Body of pancreas (tissue), 4 donors: ENCODE results near the gene CNTNAP2. TPM values are rescaled to one million over a fixed set of nuclear protein-coding genes. Genes with fewer than 3 reads are reported as not detected.

Experiments used
- ATAC-seq: fragments of 150-250 bp; one replicate; pipeline ENCODE4 v1.9.1; 2016
- DNase-seq, 4 donors: peaks; one replicate each; pipeline ENCODE4 v3.0.0-alpha.2; 2019
- H3K27ac ChIP-seq, 4 donors: fragments of 200-600 bp; sonication (generic); 1 replicate in 3 of 4; 2 replicates in 1 of 4; pipeline versions ENCODE4 v1.5.1 to v1.6.1; 2016 to 2019; ENCODE audit warnings: mild to moderate bottlenecking in 1 of 4, mixed read lengths in 1 of 4, moderate library complexity in 1 of 4
- H3K27me3 ChIP-seq, 2 donors: fragments of 200-600 bp; sonication (generic); one replicate each; pipeline ENCODE4 v1.6.0; 2016; ENCODE audit warnings: mild to moderate bottlenecking in 1 of 2
- H3K36me3 ChIP-seq, 2 donors: fragments of 200-600 bp; sonication (generic); replicated peaks in 1 of 2; 2 replicates each; pipeline ENCODE4 v1.5.1; 2016; ENCODE audit warnings: low read depth in 2 of 2; ENCODE audit not compliant: insufficient read depth in 1 of 2
- H3K4me1 ChIP-seq: fragments of 200-600 bp; sonication (generic); one replicate; pipeline ENCODE4 v1.6.0; 2016
- H3K4me3 ChIP-seq, 2 donors: fragments of 200-600 bp; sonication (generic); 1 replicate in 1 of 2; 2 replicates in 1 of 2; pipeline ENCODE4 v1.5.1; 2016 to 2019
- H3K9me3 ChIP-seq, 3 donors: fragments of 200-600 bp; sonication (generic); 1 replicate in 2 of 3; 2 replicates in 1 of 3; pipeline ENCODE4 v1.5.1; 2016
- CTCF ChIP-seq, 7 experiments: fragments of 450-650 bp in 4 of 7; fragments of 200-600 bp in 3 of 7; sonication (generic) in 3 of 7; IDR thresholded peaks; one replicate each; pipeline ENCODE4 v1.5.1; 2016 to 2019; ENCODE audit warnings: antibody characterized with exemption in 7 of 7
- POLR2A ChIP-seq, 3 donors: fragments of 450-650 bp; IDR thresholded peaks; one replicate each; pipeline ENCODE4 v1.6.1; 2016; ENCODE audit warnings: antibody characterized with exemption in 3 of 3, mild to moderate bottlenecking in 2 of 3
- WGBS, 2 donors: methylation state at CpG; one replicate each; pipeline ENCODE4 v1.1.5; 2017; 5-methylcytosine and 5-hydroxymethylcytosine counted together
- intact Hi-C: fragments of 100-400 bp; cut with DNase I; formaldehyde crosslinking; loops from one replicate; pipeline ENCODE4 v1.15.1; 2023
- total RNA-seq, 2 donors: library from RNA; depleted of rRNA; stranded (reverse); fragments of >200 nt; gene quantifications; one replicate each; pipeline ENCODE4 v1.1.0, GENCODE V29; 2016

Gene CNTNAP2
- total RNA-seq, 2 donors from 2014 or later: 1.0 TPM; not detected in 1

GRCh38 chr7:147048864-147049263, 932.3 kb downstream of the CNTNAP2 start:
- WGBS, 2 donors: 44 to 45% methylated on average over 5 of the region's 5 CpGs
- intact Hi-C loops: no loop called here
- TF ChIP-seq POLR2A (IDR thresholded peaks at IDR 0.05) (no peak), CTCF (IDR thresholded peaks at IDR 0.05) (no peak)
- no peak overlapping the region for H3K4me3 ChIP-seq
- no peak overlapping the region for H3K27ac ChIP-seq
- no peaks in the 10 kb centered on the region for H3K36me3 ChIP-seq
- H3K27me3 ChIP-seq: no peaks in the 10 kb centered on the region
- H3K9me3 ChIP-seq: no peaks in the 10 kb centered on the region
- DNase-seq (peak in 3 of 4 donors; percentile 22 to 55 (median 51)), ATAC-seq (peak; percentile 42)
- H3K4me1 ChIP-seq: no peaks in the 10 kb centered on the region

- no peak overlapping the region for H3K27ac ChIP-seq
- H3K4me1 ChIP-seq: no peaks in the 10 kb centered on the region
- H3K36me3 ChIP-seq: no peaks in the 10 kb centered on the region
- DNase-seq: no peak
- intact Hi-C loops: no loop called here
- H3K9me3 ChIP-seq: no peaks in the 10 kb centered on the region
- TF ChIP-seq POLR2A (IDR thresholded peaks at IDR 0.05) (no peak), CTCF (IDR thresholded peaks at IDR 0.05) (no peak)
- no peak overlapping the region for H3K4me3 ChIP-seq
- no peaks in the 10 kb centered on the region for H3K27me3 ChIP-seq
- ATAC-seq: no peak
Observed at GRCh38 chr7:147052818-147053217, 936.2 kb downstream of the CNTNAP2 start.

- intact Hi-C loops: no loop called here
- Histone ChIP-seq H3K9me3 (no peaks in the 10 kb centered on the region), H3K36me3 (no peaks in the 10 kb centered on the region), H3K27ac (no peak overlapping the region), H3K27me3 (no peaks in the 10 kb centered on the region), H3K4me3 (no peak overlapping the region), H3K4me1 (no peaks in the 10 kb centered on the region)
- ATAC-seq (no peak), DNase-seq (no peak)
- 86 to 88% methylated on average over 5 of the region's 5 CpGs for WGBS, 2 donors
- TF ChIP-seq CTCF (IDR thresholded peaks at IDR 0.05) (no peak), POLR2A (IDR thresholded peaks at IDR 0.05) (no peak)
Observed at GRCh38 chr7:147053746-147054145, 937.1 kb downstream of the CNTNAP2 start.

- intact Hi-C loops: no loop called here
- no peaks in the 10 kb centered on the region for H3K9me3 ChIP-seq
- H3K4me1 ChIP-seq: no peaks in the 10 kb centered on the region
- H3K4me3 ChIP-seq: no peak overlapping the region
- WGBS, 2 donors: 89% methylated on average over 3 of the region's 3 CpGs
- ATAC-seq (no peak), DNase-seq (no peak)
- TF ChIP-seq CTCF (IDR thresholded peaks at IDR 0.05): no peak
- no peak for TF ChIP-seq POLR2A (IDR thresholded peaks at IDR 0.05)
- no peaks in the 10 kb centered on the region for H3K27me3 ChIP-seq
- H3K36me3 ChIP-seq: no peaks in the 10 kb centered on the region
- H3K27ac ChIP-seq: no peak overlapping the region
Observed at GRCh38 chr7:147060070-147060469, 943.5 kb downstream of the CNTNAP2 start.

- Histone ChIP-seq H3K36me3 (no peaks in the 10 kb centered on the region), H3K9me3 (no peaks in the 10 kb centered on the region), H3K4me3 (no peak overlapping the region), H3K27me3 (no peaks in the 10 kb centered on the region), H3K27ac (no peak overlapping the region), H3K4me1 (no peaks in the 10 kb centered on the region)
- TF ChIP-seq POLR2A (IDR thresholded peaks at IDR 0.05) (no peak), CTCF (IDR thresholded peaks at IDR 0.05) (no peak)
- ATAC-seq (no peak), DNase-seq (no peak)
- 81 to 82% methylated on average over 4 of the region's 4 CpGs for WGBS, 2 donors
- intact Hi-C loops: no loop called here
Observed at GRCh38 chr7:147062897-147063296, 946.3 kb downstream of the CNTNAP2 start.
